NB4 (cell line): ENCODE data around the gene MVB12A.

Experiments
- DNase-seq: peaks from one replicate; pipeline ENCODE4 v3.0.0; 2010; ENCODE audit warnings: low read depth
- H3K4me3 ChIP-seq: one replicate; pipeline ENCODE4 v1.5.1; 2011; ENCODE audit warnings: mild to moderate bottlenecking, low read depth, low read length, moderate library complexity
- MYC ChIP-seq: IDR thresholded peaks from 2 replicates; pipeline ENCODE4 v1.6.1; 2011; ENCODE audit warnings: low read depth, low read length
- POLR2A ChIP-seq: IDR thresholded peaks from 2 replicates; pipeline ENCODE4 v1.6.1; 2011; ENCODE audit warnings: mild to moderate bottlenecking; ENCODE audit not compliant: insufficient read length; ENCODE audit errors: extremely low read depth
- TF ChIP-seq, protein P1 (sequence below): IDR thresholded peaks from one replicate; pipeline ENCODE4 v1.5.1; 2012; ENCODE audit warnings: low read depth, low read length
- TF ChIP-seq, protein P2 (sequence below): IDR thresholded peaks from 2 replicates; pipeline ENCODE4 v1.6.1; 2011; ENCODE audit warnings: low read depth, low read length

The MVB12A gene

GRCh38 chr19:17466487-17466850, 46.6 kb downstream of the MVB12A start:
- TF ChIP-seq POLR2A (no peak), MYC (no peak)
- TF ChIP-seq, protein P1, sequence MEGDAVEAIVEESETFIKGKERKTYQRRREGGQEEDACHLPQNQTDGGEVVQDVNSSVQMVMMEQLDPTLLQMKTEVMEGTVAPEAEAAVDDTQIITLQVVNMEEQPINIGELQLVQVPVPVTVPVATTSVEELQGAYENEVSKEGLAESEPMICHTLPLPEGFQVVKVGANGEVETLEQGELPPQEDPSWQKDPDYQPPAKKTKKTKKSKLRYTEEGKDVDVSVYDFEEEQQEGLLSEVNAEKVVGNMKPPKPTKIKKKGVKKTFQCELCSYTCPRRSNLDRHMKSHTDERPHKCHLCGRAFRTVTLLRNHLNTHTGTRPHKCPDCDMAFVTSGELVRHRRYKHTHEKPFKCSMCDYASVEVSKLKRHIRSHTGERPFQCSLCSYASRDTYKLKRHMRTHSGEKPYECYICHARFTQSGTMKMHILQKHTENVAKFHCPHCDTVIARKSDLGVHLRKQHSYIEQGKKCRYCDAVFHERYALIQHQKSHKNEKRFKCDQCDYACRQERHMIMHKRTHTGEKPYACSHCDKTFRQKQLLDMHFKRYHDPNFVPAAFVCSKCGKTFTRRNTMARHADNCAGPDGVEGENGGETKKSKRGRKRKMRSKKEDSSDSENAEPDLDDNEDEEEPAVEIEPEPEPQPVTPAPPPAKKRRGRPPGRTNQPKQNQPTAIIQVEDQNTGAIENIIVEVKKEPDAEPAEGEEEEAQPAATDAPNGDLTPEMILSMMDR: no peak
- TF ChIP-seq, protein P2, sequence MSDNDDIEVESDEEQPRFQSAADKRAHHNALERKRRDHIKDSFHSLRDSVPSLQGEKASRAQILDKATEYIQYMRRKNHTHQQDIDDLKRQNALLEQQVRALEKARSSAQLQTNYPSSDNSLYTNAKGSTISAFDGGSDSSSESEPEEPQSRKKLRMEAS: no peak
- DNase-seq: no peak
- no peak overlapping the region for H3K4me3 ChIP-seq

DNA sequence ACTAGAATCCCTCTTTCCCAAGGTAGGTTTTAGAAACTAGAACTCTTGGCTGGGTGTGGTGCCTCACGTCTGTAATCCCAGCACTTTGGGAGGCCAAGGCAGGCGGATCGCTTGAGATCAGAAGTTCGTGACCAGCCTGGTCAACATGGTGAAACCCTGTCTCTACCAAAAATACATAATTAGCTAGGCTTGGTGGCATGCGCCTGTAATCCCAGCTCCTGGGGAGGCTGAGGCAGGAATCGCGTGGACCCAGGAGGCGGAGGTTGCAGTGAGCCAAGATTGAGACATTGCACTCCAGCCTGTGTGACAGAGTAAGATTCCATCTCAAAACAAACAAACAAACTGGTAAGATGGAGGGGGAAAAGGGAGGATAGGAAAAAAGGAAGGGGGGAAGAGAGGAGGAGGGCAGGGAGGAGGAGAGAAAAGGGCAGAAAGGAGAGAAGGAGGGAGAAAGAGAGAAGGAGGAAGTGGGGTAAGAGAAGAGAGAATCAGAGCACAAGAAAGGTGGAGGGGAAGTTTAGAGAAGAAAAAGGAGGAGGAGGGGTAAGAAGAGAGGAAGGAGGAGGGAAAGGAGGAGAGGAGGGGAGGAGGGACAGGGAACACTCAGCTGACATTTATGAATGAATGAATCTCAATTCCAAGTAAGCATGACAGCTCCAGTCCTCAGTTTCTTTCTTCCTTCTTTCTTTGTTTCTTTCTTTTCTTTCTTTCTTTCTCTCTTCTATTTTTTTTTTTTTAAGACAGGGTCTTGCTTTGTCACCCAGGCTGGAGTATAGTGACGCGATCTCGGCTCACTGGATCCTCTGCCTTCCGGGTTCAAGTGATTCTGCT, 47.8 kb downstream of the MVB12A start:
- TF ChIP-seq, protein P1: no peak
- TF ChIP-seq, protein P2: no peak
- TF ChIP-seq POLR2A (no peak), MYC (no peak)
- no peak overlapping the region for H3K4me3 ChIP-seq
- DNase-seq: no peak

DNA sequence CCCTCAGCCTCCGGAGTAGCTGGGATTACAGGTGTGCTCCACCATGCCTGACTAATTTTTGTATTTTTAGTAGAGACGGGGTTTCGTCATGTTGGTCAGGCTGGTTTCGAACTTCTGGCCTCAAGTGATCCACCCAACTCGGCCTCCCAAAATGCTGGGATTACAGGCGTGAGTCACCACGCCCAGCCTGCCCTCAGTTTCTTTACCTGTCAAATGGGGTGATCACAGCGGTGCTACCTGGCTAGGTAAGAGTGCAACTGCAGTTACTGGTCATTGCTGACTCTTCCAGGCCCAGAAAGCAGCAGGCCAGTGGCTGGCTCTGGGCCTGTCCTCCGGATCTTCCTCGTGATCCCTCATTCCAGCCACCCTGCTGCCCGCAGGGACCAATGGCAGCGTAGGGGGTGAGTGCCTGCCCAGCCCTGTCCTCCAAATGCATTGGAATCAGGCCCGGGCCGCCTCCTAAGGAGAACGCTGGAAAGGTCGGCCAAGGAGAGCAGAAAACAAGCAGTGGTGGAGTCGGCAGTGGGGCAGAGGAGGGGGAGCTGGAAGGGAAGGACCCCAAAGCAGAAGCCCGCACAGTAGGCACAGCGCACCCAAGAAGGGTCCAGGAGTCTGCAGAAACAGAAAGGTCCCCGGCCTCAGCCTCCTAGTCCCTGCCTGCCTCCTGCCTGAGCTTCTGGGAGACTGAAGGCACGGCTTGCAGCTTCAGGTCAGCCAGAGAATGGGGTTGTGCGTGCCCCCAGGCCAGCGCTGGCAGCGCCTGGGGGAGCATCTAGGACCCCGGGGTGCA, 48.6 kb downstream of the MVB12A start:
- H3K4me3 ChIP-seq: no peak overlapping the region
- no peak for DNase-seq
- TF ChIP-seq, protein P2: no peak
- TF ChIP-seq POLR2A: no peak
- TF ChIP-seq, protein P1: no peak
- TF ChIP-seq MYC: no peak

- DNase-seq: no peak
- TF ChIP-seq MYC (no peak), POLR2A (no peak)
- TF ChIP-seq, protein P1: no peak
- TF ChIP-seq, protein P2: no peak
- H3K4me3 ChIP-seq: peak overlapping the region; percentile 34
These were observed 49.2 kb downstream of the MVB12A start for GRCh38 chr19:17469092-17469480.

- peak overlapping the region; percentile 65 for H3K4me3 ChIP-seq
- TF ChIP-seq, protein P1: no peak
- TF ChIP-seq POLR2A (no peak), MYC (no peak)
- TF ChIP-seq, protein P2: no peak
- DNase-seq: peak; percentile 91
These were observed 49.7 kb downstream of the MVB12A start for GRCh38 chr19:17469481-17470067.
